Psoas muscle (tissue), 8 donors: Measurements from ENCODE around the gene VWA2. TPM values are rescaled to one million over a fixed set of nuclear protein-coding genes. Genes with fewer than 3 reads are reported as not detected.

Experiments used
- ATAC-seq, 4 donors: fragments of 200-7000 bp; cut with Tn5 transposase; one replicate each; pipeline ENCODE4 v1.9.1; 2020; ENCODE audit warnings: moderate library complexity in 3 of 4, mild to moderate bottlenecking in 2 of 4
- DNase-seq, 2 donors: peaks; one replicate each; pipeline ENCODE4 v3.0.0-alpha.2; 2020
- H3K27ac ChIP-seq: fragments of 200-600 bp; one replicate; pipeline ENCODE4 v1.8.0; 2022
- H3K27me3 ChIP-seq, 3 donors: fragments of 200-600 bp in 1 of 3; one replicate each; pipeline versions ENCODE4 v1.6.1 to v1.8.0; 2013 to 2022; ENCODE audit warnings: low read length in 2 of 3, mild to moderate bottlenecking in 2 of 3, moderate library complexity in 1 of 3; ENCODE audit not compliant: insufficient read depth in 3 of 3
- H3K36me3 ChIP-seq, 2 donors: fragments of 200-600 bp in 1 of 2; one replicate each; pipeline versions ENCODE4 v1.6.1 to v1.8.0; 2013 to 2022; ENCODE audit warnings: low read depth in 1 of 2, mild to moderate bottlenecking in 1 of 2, moderate library complexity in 1 of 2; ENCODE audit not compliant: insufficient read depth in 1 of 2
- H3K4me1 ChIP-seq: fragments of 200-600 bp; one replicate; pipeline ENCODE4 v1.8.0; 2022
- H3K4me3 ChIP-seq: fragments of 200-600 bp; one replicate; pipeline ENCODE4 v1.8.0; 2022; ENCODE audit warnings: mild to moderate bottlenecking
- H3K9me3 ChIP-seq: fragments of 200-600 bp; one replicate; pipeline ENCODE4 v1.8.0; 2022
- CTCF ChIP-seq: fragments of 200-600 bp; IDR thresholded peaks from one replicate; pipeline ENCODE4 v1.8.0; 2022; ENCODE audit warnings: antibody characterized with exemption
- WGBS, 3 donors: extraction: QIAGEN DNeasy Blood & Tissue Kit; methylation state at CpG; one replicate each; pipeline versions ENCODE4 v1.1.6 to v1.1.7; 2013; 5-methylcytosine and 5-hydroxymethylcytosine counted together
- intact Hi-C, 2 donors: fragments of 100-400 bp; cut with DNase I; formaldehyde crosslinking; loops; one replicate each; pipeline versions ENCODE4 v1.11.0 to v1.14.2; 2022
- polyA plus RNA-seq, 3 donors: library from polyadenylated mRNA; stranded (reverse); fragments of 200-250 nt; gene quantifications; one replicate each; pipeline ENCODE4 v1.2.3, GENCODE V29; 2013
- total RNA-seq, 4 donors: library from RNA; stranded (reverse); fragmentation: NEBNext Ultra II Directional in 2 of 4; extraction: Animal tissue kit (Norgen Biotek cat#: 25700) in 2 of 4; gene quantifications; one replicate each; pipeline versions ENCODE4 v1.2.1 to v1.2.4, GENCODE V29; 2021 to 2023
- donor health status: healthy with polysubstance abuse.
- donor health status: DM: no; HTN: no; CAD: no; lungs with moderate emphysema.
- donor health status: Bipolar disorder and iron deficiency.
- donor health status: healthy.
- donor health status: DM: yes; HTN: yes; CAD: no.
- donor health status: DM: no; HTN: no; CAD: no.
- donor health status: DM: no; HTN: no; CAD: no.
- donor health status: DM: yes; HTN: yes; CAD: no.

VWA2 gene
- total and polyA plus RNA-seq, 7 donors: not detected

- Histone ChIP-seq H3K27me3 (no peaks in the 10 kb centered on the region), H3K27ac (no peak overlapping the region), H3K36me3 (no peaks in the 10 kb centered on the region), H3K9me3 (no peaks in the 10 kb centered on the region), H3K4me1 (no peaks in the 10 kb centered on the region), H3K4me3 (no peak overlapping the region)
- DNase-seq: no peak
- intact Hi-C loops: no loop called here
- no peak for TF ChIP-seq CTCF
- 69 to 90% (median 76%) methylated on average over 6 to 7 of the region's 7 CpGs for WGBS, 3 donors
- no peak for ATAC-seq
Measured at GRCh38 chr10:114281006-114281405, 42.0 kb downstream of the VWA2 start.

DNA sequence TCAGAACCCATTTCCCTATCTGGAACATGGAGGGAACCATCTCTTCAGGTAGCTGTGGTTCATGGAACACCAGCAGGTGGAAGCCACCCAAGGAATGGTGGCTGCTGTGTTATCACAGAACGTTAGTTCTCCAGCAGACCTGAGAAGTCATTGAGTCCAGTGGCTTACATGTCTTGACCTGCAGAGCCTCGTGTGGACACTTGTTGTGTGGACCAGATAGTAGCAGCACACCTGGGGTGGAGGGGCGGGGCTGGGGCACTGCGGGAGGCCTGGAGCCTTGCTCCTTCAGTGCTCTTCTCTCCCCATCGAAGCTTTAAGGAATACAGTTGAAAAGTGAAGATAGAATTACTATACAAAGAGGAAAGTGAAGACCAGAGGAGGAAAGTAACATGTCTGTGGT is 42.4 kb downstream of the VWA2 start:
- Histone ChIP-seq H3K36me3 (no peaks in the 10 kb centered on the region), H3K27me3 (no peaks in the 10 kb centered on the region), H3K4me3 (no peak overlapping the region), H3K4me1 (no peaks in the 10 kb centered on the region), H3K27ac (no peak overlapping the region), H3K9me3 (no peaks in the 10 kb centered on the region)
- 74 to 89% (median 78%) methylated on average over 5 of the region's 5 CpGs for WGBS, 3 donors
- intact Hi-C loops: no loop called here
- no peak for TF ChIP-seq CTCF
- no peak for ATAC-seq
- DNase-seq: no peak

- no peak for ATAC-seq
- intact Hi-C loops: no loop called here
- WGBS, 3 donors: 86 to 93% (median 87%) methylated on average over 2 of the region's 2 CpGs
- TF ChIP-seq CTCF: no peak
- Histone ChIP-seq H3K9me3 (no peaks in the 10 kb centered on the region), H3K4me1 (no peaks in the 10 kb centered on the region), H3K27ac (no peak overlapping the region), H3K36me3 (no peaks in the 10 kb centered on the region), H3K4me3 (no peak overlapping the region), H3K27me3 (no peaks in the 10 kb centered on the region)
- no peak for DNase-seq
Measured at GRCh38 chr10:114282526-114282925, 43.5 kb downstream of the VWA2 start.

DNA sequence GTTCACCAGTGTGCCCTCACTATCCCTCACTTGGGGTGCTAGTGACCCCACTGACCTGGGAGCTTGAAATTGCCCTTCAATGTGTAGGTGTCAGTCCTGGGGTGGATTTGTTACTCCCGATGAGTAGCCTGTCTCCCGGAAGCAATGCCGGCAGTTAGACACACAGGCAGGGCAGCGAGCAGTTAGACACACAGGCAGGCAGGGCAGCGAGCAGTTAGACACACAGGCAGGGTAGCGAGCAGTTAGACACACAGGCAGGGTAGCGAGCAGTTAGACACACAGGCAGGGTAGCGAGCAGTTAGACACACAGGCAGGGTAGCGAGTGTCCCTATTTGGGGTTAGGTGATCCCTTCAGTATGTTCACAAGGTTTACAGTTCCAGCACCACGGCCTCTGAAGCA is 44.0 kb downstream of the VWA2 start:
- Histone ChIP-seq H3K36me3 (no peaks in the 10 kb centered on the region), H3K9me3 (no peaks in the 10 kb centered on the region), H3K4me3 (no peak overlapping the region), H3K4me1 (no peaks in the 10 kb centered on the region), H3K27me3 (no peaks in the 10 kb centered on the region), H3K27ac (no peak overlapping the region)
- WGBS, 3 donors: 92 to 94% (median 93%) methylated on average over 10 of the region's 10 CpGs
- intact Hi-C loops: no loop called here
- TF ChIP-seq CTCF: no peak
- ATAC-seq: no peak
- no peak for DNase-seq

DNA sequence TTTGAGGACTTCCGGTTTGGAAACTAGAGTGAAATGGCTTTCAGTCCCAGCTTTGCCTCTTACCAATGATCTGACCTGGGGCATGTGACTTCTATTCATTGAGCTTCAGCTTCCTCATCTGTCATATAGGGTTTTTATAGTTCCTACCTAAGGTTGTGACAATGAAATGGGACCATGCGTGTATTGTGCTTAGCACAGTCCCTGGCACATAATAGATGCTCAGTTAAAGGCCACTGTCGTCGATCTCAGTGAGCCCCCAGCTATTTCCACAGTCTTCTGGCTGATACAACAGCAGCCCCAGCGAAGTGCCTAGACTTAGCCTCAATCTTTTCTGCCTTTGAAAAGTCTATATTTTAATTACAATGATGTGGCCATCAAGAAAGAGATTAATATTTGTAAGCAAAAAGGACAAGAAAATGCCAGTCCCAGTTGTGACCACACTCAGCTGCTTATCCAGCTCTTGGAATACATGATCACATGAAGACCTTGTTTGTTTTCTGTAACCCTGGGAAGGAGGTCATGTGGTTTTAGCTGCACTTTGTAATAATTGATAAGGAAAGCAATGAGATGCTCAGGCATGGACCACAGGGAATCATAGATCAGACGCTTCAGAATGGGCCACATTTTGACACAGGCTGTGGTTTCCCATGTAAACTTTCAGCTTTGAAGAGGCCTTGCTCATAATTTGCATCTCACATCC is 44.6 kb downstream of the VWA2 start:
- Histone ChIP-seq H3K9me3 (no peaks in the 10 kb centered on the region), H3K36me3 (no peaks in the 10 kb centered on the region), H3K4me1 (no peaks in the 10 kb centered on the region), H3K4me3 (no peak overlapping the region), H3K27me3 (no peaks in the 10 kb centered on the region), H3K27ac (no peak overlapping the region)
- no peak for DNase-seq
- TF ChIP-seq CTCF: no peak
- intact Hi-C loops: no loop called here
- WGBS, 3 donors: 90 to 94% (median 92%) methylated on average over 6 of the region's 6 CpGs
- ATAC-seq: no peak
